Mucosa of stomach (tissue), 1 donor: ENCODE measurements around the gene COL24A1.
"Not testable (repeated sequence)": the region's sequence is repeated elsewhere in the genome, so short reads cannot be mapped to it uniquely, and the experiment has no call there.

Experiments
- H3K27me3 ChIP-seq: one replicate; pipeline ENCODE4 v1.7.0; 2013; ENCODE audit warnings: mild to moderate bottlenecking, low read length; ENCODE audit not compliant: control insufficient read depth, insufficient read depth
- H3K36me3 ChIP-seq: one replicate; pipeline ENCODE4 v1.7.0; 2013; ENCODE audit warnings: low read length; ENCODE audit not compliant: control insufficient read depth, insufficient read depth
- H3K4me1 ChIP-seq: one replicate; pipeline ENCODE4 v1.7.0; 2013; ENCODE audit warnings: mild to moderate bottlenecking, low read length; ENCODE audit not compliant: control insufficient read depth, insufficient read depth
- H3K4me3 ChIP-seq: one replicate; pipeline ENCODE4 v1.7.0; 2013; ENCODE audit warnings: low read length
- H3K9ac ChIP-seq: one replicate; pipeline ENCODE4 v1.7.0; 2013; ENCODE audit warnings: mild to moderate bottlenecking, low read length, moderate library complexity
- H3K9me3 ChIP-seq: one replicate; pipeline ENCODE4 v1.7.0; 2013; ENCODE audit warnings: mild to moderate bottlenecking, low read length, moderate library complexity; ENCODE audit not compliant: control insufficient read depth
- donor health status: Pancreatic carcinoma.

The COL24A1 gene

DNA sequence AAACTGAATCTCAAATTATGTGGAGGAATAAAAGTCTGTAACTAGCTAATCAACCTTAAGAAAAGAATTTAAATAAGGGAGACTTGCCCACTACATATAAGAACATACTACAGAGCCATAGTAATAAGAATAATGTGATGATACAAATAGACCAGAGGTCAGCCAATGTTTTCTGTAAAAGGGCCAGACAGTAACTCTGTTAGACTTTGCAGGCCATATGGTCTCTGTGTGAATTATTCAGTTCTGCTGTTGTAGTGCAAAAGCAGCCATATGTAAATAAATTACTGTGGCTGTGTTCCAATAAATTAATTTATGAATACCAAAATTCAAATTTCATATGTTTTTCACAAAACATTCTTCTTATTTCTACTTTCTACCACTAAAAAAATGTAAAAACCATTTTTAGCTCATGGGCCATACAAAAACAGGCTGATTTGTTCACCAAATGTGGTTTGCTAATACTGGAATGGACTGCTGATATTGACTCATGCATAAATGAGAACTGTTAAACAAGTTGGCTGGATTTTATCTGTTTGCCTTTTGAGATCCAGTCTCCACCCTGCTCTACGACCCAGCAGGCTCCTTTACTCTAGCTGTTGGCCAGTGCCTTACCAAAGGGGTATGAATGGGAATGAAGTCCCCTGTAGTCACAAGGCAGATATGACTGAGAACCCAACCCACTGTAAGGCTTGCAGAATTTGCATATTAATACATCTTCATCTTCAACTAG lies 350.2 kb downstream of the COL24A1 start:
- Histone ChIP-seq H3K36me3 (no peaks in the 10 kb centered on the region), H3K9ac (no peak overlapping the region), H3K9me3 (no peaks in the 10 kb centered on the region), H3K4me3 (no peak overlapping the region), H3K27me3 (no peaks in the 10 kb centered on the region), H3K4me1 (peaks cover 6% of the 10 kb centered on the region)

DNA sequence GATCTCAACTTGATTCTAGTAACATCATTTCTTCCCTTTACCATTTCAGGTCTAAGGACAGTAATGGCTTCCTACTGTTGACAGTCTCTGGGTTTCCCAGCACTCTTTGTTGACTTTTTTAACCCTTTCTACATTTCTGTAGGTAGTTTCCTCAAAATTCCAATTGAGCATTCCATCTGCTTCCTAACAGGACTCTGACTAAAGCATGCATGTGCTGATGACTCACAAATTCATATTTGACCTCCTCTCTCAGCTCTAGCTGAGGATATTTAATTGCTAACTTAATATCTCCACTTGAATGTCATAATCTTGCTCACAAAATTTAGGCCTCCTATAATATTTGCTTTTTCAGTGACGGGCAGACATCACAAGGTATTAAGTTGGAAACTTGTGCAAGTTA lies 355.1 kb downstream of the COL24A1 start:
- Histone ChIP-seq H3K4me1 (peaks cover under 1% of the 10 kb centered on the region), H3K27me3 (no peaks in the 10 kb centered on the region), H3K36me3 (no peaks in the 10 kb centered on the region), H3K9me3 (no peaks in the 10 kb centered on the region), H3K4me3 (no peak overlapping the region), H3K9ac (no peak overlapping the region)

DNA sequence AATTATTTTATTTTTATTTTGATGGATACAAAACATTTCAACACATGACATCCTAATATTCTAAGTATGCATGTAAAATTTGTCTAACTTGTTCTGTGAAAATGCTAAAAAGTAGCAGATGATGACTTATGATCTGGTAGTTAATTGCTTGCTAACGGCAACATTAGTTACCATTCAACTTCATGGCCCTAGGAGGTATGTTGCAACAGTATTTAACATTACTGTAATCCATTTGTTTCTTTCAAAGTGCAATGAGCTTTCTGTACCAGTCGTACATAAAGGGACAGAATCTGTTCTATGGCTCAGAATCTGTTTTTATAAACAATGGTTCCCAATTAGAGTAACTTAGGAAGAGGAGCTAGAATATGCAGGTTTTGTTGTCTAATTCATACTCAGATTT lies 356.8 kb downstream of the COL24A1 start:
- Histone ChIP-seq H3K4me3 (no peak overlapping the region), H3K27me3 (no peaks in the 10 kb centered on the region), H3K9ac (no peak overlapping the region), H3K36me3 (no peaks in the 10 kb centered on the region), H3K4me1 (no peaks in the 10 kb centered on the region), H3K9me3 (no peaks in the 10 kb centered on the region)

DNA sequence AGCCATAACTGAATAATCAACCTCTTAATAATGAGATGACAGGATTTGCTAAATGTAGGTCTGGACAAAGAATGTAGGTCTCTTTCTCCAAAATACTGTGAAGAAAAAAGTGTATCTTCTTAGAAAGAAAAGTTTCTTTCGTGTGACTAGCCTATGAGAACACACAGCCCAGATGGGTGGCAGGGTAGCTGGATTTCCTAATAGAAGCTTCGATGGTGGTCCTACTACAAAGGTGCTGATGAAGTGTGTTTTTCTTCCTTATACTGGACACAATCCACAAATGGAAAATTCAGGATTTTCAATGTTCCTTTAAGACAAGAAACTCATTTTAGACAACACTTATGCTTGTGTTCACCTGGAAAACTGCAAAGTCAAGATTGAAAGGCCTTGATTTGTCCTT lies 358.2 kb downstream of the COL24A1 start:
- no peaks in the 10 kb centered on the region for H3K27me3 ChIP-seq
- no peak overlapping the region for H3K4me3 ChIP-seq
- H3K9ac ChIP-seq: no peak overlapping the region
- no peaks in the 10 kb centered on the region for H3K36me3 ChIP-seq
- no peaks in the 10 kb centered on the region for H3K9me3 ChIP-seq
- H3K4me1 ChIP-seq: no peaks in the 10 kb centered on the region

DNA sequence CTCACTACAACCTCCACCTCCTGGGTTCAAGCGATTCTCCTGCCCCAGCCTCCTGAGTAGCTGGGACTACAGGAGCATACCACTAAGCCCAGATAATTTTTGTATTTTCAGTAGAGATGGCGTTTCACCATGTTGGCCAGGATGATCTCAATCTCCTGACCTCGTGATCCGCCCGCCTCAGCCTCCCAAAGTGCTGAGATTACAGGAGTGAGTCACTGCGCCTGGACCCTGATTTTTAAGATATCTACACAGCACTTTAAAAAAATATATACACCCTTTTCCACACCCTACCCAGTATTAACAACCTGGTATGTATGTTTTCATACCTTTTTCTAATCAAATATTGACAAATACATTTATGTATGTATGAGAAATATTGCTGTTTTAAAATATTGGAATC lies 379.6 kb downstream of the COL24A1 start:
- H3K4me1 ChIP-seq, H3K9me3 ChIP-seq, H3K4me3 ChIP-seq, H3K27me3 ChIP-seq, H3K36me3 ChIP-seq, H3K9ac ChIP-seq: not testable (repeated sequence)

DNA sequence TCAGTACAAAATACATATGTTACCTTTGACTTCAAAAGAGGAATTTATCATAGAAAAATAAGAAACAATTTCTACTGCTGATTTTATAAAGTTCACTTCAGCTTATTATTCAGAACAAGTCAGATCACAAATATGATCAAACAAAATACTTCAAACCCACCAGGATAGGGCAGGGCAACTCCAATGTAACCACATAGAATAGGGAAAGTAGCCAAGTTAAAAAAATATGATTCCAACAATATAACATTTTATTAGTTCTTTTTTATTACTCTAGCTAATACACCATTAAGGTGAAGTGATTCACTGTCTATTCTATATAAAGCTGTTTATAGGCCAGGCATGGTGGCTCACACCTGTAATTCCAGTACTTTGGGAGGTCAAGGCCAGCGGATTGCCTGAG lies 393.8 kb downstream of the COL24A1 start:
- H3K9ac ChIP-seq: no peak overlapping the region

DNA sequence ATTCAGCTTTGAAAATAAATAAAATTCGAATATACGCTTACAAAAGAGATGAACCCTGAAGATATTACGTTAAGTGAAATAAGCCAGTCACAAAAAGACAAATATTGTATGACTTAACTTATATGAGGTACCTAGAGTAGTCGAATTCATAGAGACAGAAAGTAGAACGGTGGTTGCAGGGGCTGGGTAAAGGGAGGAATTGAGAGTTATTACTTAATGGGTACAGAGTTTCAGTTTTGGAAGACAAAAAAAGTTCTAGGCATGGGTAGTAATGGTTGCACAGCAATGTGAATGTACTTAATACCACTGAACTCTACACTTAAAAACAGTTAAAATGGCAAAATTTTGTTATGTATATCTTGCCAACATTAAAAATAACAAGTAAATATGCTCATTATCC lies 399.7 kb downstream of the COL24A1 start:
- Histone ChIP-seq H3K27me3 (no peaks in the 10 kb centered on the region), H3K9ac (no peak overlapping the region), H3K4me1 (no peaks in the 10 kb centered on the region), H3K4me3 (no peak overlapping the region), H3K9me3 (no peaks in the 10 kb centered on the region), H3K36me3 (no peaks in the 10 kb centered on the region)

More for the DNA sequence above, 393.8 kb downstream of the COL24A1 start:
- Histone ChIP-seq H3K4me3 (no peak overlapping the region), H3K9me3 (no peaks in the 10 kb centered on the region), H3K27me3 (no peaks in the 10 kb centered on the region), H3K4me1 (no peaks in the 10 kb centered on the region), H3K36me3 (no peaks in the 10 kb centered on the region)

DNA sequence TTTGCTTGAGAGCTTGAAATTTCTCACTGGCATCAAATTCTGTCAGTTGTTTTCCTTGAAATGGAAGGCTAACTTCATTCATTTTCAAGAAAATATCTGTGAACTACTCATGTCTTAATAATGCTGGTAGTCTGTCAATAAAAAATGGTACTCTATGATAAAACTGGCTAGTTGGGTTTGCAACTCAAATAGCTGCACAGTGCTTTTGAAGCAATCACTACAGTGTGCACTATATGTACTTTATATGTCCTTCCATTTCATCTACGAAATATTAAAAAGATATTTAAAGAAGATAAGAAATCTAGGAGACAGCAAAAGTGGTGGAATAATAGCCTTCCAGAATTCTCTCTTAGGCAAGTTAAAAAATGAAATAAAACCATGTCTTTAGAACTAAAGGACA lies 408.5 kb downstream of the COL24A1 start:
- no peak overlapping the region for H3K9ac ChIP-seq
- H3K4me3 ChIP-seq: no peak overlapping the region
- no peaks in the 10 kb centered on the region for H3K27me3 ChIP-seq
- H3K36me3 ChIP-seq: no peaks in the 10 kb centered on the region
- H3K4me1 ChIP-seq: no peaks in the 10 kb centered on the region
- no peaks in the 10 kb centered on the region for H3K9me3 ChIP-seq

DNA sequence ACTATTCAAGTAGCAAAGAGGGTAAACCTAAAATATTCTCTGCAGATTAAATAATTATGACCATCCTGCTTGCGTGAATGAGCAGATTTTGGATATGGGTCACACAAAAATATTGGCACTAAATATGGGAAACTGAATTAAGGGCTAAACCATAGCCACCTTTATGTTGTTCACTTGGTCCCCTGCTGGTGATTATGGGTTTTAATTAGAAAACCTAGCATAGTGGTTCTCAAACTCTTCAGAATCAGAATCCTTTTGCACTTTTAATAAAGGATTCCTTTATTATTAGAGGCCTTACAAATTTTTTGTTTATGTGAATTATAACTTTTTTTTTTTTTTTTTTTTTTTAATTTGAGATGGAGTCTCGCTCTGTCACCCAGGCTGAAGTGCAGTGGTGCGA lies 409.8 kb downstream of the COL24A1 start:
- H3K9me3 ChIP-seq: no peaks in the 10 kb centered on the region
- no peak overlapping the region for H3K9ac ChIP-seq
- H3K4me1 ChIP-seq: no peaks in the 10 kb centered on the region
- no peaks in the 10 kb centered on the region for H3K36me3 ChIP-seq
- no peak overlapping the region for H3K4me3 ChIP-seq
- H3K27me3 ChIP-seq: no peaks in the 10 kb centered on the region

DNA sequence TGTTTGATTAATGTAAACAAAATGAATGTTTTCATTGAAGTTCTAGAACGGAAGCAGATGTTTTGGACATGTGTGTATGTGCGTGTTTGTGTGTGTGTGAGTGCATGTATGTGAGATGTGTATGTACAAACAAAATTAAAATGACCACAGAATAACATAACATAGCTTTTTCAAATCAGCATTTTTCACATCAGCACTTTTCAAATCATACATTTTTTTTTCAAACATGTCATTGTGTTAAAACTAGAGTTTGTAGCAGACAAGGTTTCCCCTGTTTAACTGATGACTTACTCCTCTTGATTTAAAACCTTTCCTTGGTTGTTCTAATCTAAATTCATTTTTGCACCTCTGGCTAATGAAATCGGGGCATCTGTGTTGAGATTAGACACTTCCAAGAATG lies 412.8 kb downstream of the COL24A1 start:
- no peaks in the 10 kb centered on the region for H3K9me3 ChIP-seq
- no peaks in the 10 kb centered on the region for H3K36me3 ChIP-seq
- no peak overlapping the region for H3K9ac ChIP-seq
- H3K27me3 ChIP-seq: no peaks in the 10 kb centered on the region
- no peak overlapping the region for H3K4me3 ChIP-seq
- no peaks in the 10 kb centered on the region for H3K4me1 ChIP-seq

DNA sequence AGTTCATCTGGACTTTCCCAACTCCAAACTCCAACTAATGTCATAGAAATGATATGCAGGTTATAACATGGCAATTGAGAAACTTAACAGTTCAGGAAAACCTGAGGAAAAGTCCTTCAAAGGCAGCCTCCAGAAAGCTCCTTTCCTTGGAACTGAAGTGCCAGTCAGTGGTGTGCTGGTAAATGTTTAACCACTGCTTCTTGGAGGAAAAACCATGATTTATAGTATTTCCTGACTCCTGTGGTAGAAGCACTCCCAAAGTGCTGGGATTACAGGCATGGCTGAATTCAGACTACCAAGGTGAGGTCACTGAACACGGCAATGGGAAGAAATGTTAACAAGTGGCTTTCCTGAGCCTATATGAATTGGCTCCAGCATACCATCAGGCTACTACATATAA lies 421.6 kb downstream of the COL24A1 start:
- no peaks in the 10 kb centered on the region for H3K9me3 ChIP-seq
- no peaks in the 10 kb centered on the region for H3K27me3 ChIP-seq
- no peak overlapping the region for H3K4me3 ChIP-seq
- no peaks in the 10 kb centered on the region for H3K4me1 ChIP-seq
- no peak overlapping the region for H3K9ac ChIP-seq
- H3K36me3 ChIP-seq: no peaks in the 10 kb centered on the region

DNA sequence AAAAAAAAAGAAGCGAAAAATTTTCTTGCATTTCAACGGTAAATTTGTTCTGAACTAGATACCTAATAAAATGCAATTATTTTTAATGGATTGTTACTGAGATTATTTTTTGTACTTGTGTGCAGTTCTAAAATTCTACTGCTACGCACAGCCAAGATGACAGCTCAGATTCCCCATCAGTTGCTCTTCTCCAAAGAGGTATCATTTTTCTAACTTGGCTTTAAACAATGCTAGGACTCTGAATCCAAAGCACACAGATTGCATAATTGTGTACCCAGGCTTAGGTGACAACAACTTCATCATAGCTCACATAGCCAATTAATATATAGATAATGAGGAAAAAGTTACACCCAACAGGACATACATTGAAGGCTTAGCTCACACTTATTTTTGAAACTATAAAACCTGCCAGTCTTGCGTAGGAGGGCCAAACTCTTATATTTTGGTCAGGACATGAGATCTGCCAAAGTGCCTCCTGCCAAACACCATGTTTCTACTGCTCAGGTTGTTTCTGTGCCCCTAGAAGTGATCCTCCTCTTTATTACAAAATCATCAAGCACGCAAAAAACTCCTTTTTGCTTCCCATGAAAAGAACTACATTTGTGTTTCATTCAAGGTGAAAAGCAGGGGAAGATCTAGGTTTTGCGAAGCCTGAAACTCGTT lies 437.8 kb downstream of the COL24A1 start:
- no peaks in the 10 kb centered on the region for H3K4me1 ChIP-seq
- H3K9ac ChIP-seq: no peak overlapping the region
- no peak overlapping the region for H3K4me3 ChIP-seq
- no peaks in the 10 kb centered on the region for H3K27me3 ChIP-seq
- no peaks in the 10 kb centered on the region for H3K9me3 ChIP-seq
- H3K36me3 ChIP-seq: no peaks in the 10 kb centered on the region
